ENCODE data around the gene BSND.

GRCh38 chr1:54975356-54976108 lies 23.2 kb upstream of the BSND start:
- TF ChIP-seq CTCF (IDR thresholded peaks at IDR 0.05; ENCODE audit: low read depth, low read length) (no peak), MYC (IDR thresholded peaks at IDR 0.05; ENCODE audit: low read depth, low read length) (no peak), POLR2A (IDR thresholded peaks at IDR 0.05; ENCODE audit: extremely low read depth, insufficient read length) (no peak)

All from NB4 (cell line).